Transverse colon (tissue), 4 donors: ENCODE results near the gene MTA2.

Experiments used
- CTCF ChIP-seq, 5 experiments: fragments of 200-600 bp in 3 of 5; fragments of 450-650 bp in 2 of 5; sonication (generic) in 3 of 5; IDR thresholded peaks; 1 replicate in 2 of 5; 2 replicates in 3 of 5; pipeline ENCODE4 v1.5.1; 2016 to 2017; ENCODE audit warnings: antibody characterized with exemption in 5 of 5, inconsistent platforms in 3 of 5, mild to moderate bottlenecking in 2 of 5, moderate library complexity in 1 of 5
- EP300 ChIP-seq: sonication (generic); formaldehyde crosslinking; IDR thresholded peaks from one replicate; pipeline ENCODE4 v1.6.1; 2017; ENCODE audit warnings: antibody characterized with exemption, low read depth
- POLR2A ChIP-seq: fragments of 450-650 bp; IDR thresholded peaks from one replicate; pipeline ENCODE4 v1.6.1; 2016; ENCODE audit warnings: antibody characterized with exemption, mild to moderate bottlenecking, moderate library complexity
- POLR2AphosphoS5 ChIP-seq, 3 donors: sonication (generic); formaldehyde crosslinking; IDR thresholded peaks; one replicate each; pipeline ENCODE4 v1.6.1; 2016; ENCODE audit warnings: antibody characterized with exemption in 3 of 3

DNA sequence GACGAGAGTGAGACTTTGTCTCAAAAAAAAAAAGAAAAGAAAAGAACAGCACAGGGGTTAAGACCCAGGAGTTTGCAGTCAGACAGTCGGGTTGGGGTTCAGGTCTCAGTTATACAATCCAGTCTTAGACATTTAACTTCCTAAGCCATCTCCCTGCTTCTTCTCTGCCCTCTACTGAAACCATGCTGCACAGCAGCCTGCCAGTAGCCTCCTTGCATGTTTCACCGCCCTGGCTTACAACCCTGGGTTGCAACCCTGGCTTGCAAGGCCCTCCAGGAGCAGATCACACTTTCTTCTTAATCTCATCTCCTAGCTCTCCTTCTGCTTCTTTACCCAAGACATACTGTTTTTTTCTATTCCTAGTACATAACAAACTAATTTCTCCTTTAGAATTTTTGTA, 26.0 kb upstream of the MTA2 start:
- TF ChIP-seq CTCF (IDR thresholded peaks at IDR 0.05) (no peak), EP300 (no peak), POLR2AphosphoS5 (IDR thresholded peaks at IDR 0.05) (no peak), POLR2A (no peak)
